ENCODE results near the gene ACAN.

DNA sequence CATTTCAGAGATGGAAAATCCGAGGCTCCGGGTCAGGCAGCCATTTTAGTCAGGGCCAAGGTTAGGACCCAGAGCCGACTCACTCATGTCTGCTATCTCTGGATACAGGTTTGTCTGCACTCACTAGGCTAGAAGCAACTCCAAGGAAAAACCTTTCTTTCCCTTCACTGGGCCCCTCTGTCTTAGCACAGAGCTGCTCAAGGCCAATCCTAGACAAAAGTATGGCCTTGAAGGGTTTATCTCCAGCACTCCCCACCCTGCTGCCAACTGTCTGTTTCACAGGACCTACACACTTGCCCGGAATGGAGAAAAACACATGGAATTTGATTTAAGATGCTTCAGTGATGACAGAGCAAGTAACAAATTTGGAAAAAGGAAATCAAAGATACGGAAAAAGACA is 25.6 kb downstream of the ACAN start:
- TF ChIP-seq TCF7 (IDR thresholded peaks at IDR 0.05; ENCODE audit: borderline replicate concordance) = no peak
- TF ChIP-seq, protein P1, sequence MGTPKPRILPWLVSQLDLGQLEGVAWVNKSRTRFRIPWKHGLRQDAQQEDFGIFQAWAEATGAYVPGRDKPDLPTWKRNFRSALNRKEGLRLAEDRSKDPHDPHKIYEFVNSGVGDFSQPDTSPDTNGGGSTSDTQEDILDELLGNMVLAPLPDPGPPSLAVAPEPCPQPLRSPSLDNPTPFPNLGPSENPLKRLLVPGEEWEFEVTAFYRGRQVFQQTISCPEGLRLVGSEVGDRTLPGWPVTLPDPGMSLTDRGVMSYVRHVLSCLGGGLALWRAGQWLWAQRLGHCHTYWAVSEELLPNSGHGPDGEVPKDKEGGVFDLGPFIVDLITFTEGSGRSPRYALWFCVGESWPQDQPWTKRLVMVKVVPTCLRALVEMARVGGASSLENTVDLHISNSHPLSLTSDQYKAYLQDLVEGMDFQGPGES (IDR thresholded peaks at IDR 0.05) = no peak
- TF ChIP-seq, protein P2, sequence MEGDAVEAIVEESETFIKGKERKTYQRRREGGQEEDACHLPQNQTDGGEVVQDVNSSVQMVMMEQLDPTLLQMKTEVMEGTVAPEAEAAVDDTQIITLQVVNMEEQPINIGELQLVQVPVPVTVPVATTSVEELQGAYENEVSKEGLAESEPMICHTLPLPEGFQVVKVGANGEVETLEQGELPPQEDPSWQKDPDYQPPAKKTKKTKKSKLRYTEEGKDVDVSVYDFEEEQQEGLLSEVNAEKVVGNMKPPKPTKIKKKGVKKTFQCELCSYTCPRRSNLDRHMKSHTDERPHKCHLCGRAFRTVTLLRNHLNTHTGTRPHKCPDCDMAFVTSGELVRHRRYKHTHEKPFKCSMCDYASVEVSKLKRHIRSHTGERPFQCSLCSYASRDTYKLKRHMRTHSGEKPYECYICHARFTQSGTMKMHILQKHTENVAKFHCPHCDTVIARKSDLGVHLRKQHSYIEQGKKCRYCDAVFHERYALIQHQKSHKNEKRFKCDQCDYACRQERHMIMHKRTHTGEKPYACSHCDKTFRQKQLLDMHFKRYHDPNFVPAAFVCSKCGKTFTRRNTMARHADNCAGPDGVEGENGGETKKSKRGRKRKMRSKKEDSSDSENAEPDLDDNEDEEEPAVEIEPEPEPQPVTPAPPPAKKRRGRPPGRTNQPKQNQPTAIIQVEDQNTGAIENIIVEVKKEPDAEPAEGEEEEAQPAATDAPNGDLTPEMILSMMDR (IDR thresholded peaks at IDR 0.05 in 2 of 3, conservative IDR thresholded peaks at IDR 0.05 in 1 of 3; ENCODE audit: control insufficient read depth in 2 of 3, extremely low read depth in 1 of 3, insufficient read depth in 1 of 3, low read depth in 3 of 3, low read length in 3 of 3) = no peak
- TF ChIP-seq, protein P3, sequence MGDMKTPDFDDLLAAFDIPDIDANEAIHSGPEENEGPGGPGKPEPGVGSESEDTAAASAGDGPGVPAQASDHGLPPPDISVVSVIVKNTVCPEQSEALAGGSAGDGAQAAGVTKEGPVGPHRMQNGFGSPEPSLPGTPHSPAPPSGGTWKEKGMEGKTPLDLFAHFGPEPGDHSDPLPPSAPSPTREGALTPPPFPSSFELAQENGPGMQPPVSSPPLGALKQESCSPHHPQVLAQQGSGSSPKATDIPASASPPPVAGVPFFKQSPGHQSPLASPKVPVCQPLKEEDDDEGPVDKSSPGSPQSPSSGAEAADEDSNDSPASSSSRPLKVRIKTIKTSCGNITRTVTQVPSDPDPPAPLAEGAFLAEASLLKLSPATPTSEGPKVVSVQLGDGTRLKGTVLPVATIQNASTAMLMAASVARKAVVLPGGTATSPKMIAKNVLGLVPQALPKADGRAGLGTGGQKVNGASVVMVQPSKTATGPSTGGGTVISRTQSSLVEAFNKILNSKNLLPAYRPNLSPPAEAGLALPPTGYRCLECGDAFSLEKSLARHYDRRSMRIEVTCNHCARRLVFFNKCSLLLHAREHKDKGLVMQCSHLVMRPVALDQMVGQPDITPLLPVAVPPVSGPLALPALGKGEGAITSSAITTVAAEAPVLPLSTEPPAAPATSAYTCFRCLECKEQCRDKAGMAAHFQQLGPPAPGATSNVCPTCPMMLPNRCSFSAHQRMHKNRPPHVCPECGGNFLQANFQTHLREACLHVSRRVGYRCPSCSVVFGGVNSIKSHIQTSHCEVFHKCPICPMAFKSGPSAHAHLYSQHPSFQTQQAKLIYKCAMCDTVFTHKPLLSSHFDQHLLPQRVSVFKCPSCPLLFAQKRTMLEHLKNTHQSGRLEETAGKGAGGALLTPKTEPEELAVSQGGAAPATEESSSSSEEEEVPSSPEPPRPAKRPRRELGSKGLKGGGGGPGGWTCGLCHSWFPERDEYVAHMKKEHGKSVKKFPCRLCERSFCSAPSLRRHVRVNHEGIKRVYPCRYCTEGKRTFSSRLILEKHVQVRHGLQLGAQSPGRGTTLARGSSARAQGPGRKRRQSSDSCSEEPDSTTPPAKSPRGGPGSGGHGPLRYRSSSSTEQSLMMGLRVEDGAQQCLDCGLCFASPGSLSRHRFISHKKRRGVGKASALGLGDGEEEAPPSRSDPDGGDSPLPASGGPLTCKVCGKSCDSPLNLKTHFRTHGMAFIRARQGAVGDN (IDR thresholded peaks at IDR 0.05) = no peak
- no peak for TF ChIP-seq SMC3 (IDR thresholded peaks at IDR 0.05; ENCODE audit: borderline replicate concordance, low read length)
- no peak for TF ChIP-seq EP300 (IDR thresholded peaks at IDR 0.05; ENCODE audit: borderline replicate concordance in 1 of 2, control insufficient read depth in 1 of 2, low read depth in 2 of 2, low read length in 2 of 2)
- TF ChIP-seq POLR2A (IDR thresholded peaks at IDR 0.05; ENCODE audit: low read depth, low read length) = no peak
- TF ChIP-seq EGR1 (IDR thresholded peaks at IDR 0.05; ENCODE audit: borderline replicate concordance in 1 of 2, low read depth in 2 of 2, low read length in 2 of 2) = no peak
- no peak for TF ChIP-seq SMARCA5 (IDR thresholded peaks at IDR 0.05)
- no peak for TF ChIP-seq SUZ12 (IDR thresholded peaks at IDR 0.05; ENCODE audit: unreplicated experiment)
- TF ChIP-seq EZH2 (IDR thresholded peaks at IDR 0.05; ENCODE audit: borderline replicate concordance, control insufficient read depth, low read depth, low read length) = no peak
- TF ChIP-seq POLR2AphosphoS5 (IDR thresholded peaks at IDR 0.05; ENCODE audit: low read length) = no peak

Measured in GM12878 (cell line).